SIG-M5 (cell line): ENCODE measurements around the gene AADACL2.

Experiments used
- DNase-seq: peaks from one replicate; lab custom pipeline; 2025; lab: John Stamatoyannopoulos, UW

The AADACL2 gene

DNA sequence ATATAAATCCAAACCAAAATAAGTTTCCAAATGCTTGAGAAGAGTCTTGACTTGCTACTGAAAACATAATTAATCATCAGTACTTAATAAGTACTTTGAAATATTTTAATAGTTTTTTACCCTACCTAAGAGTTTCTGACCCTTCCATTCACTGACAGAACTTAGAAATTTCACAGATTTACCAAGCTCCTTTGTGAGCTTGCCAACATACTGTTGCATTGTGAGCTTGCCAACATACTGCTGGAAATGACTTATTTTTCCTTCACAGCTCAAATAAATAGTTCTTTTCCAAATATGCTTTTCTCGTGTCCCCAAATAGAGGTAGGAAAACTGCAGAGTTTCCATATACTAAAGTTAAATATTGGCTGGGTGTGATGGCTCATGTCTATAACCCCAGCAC lies 70.5 kb downstream of the AADACL2 start:
- no peak for DNase-seq

DNA sequence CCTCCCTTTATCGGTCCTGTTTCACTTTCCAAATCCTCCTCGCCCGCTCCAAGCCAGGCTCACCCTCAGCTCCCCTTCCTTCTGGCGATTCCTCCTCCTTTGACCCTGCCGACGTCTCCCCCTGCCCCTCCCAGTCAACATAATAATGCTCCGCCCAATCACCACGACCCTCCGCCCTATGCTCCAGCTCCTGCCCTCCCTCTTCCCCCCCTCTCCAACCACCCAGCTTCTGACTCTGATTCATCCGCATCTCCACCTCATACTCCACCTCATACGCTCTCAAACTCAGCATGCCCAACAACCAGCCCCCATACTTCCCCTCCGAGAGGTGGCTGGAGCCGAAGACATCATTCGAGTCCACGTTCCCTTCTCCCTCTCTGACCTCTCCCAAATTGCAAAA lies 73.1 kb downstream of the AADACL2 start:
- DNase-seq, result no peak
